ENCODE results near the gene PTH2.

PTH2 gene

GRCh38 chr19:49409441-49410029 lies 13.7 kb downstream of the PTH2 start:
- no peak for FAIRE-seq

GRCh38 chr19:49408816-49409440 lies 14.3 kb downstream of the PTH2 start:
- FAIRE-seq = no peak

- FAIRE-seq = no peak
Observed at GRCh38 chr19:49407482-49408015, 15.7 kb downstream of the PTH2 start.

DNA sequence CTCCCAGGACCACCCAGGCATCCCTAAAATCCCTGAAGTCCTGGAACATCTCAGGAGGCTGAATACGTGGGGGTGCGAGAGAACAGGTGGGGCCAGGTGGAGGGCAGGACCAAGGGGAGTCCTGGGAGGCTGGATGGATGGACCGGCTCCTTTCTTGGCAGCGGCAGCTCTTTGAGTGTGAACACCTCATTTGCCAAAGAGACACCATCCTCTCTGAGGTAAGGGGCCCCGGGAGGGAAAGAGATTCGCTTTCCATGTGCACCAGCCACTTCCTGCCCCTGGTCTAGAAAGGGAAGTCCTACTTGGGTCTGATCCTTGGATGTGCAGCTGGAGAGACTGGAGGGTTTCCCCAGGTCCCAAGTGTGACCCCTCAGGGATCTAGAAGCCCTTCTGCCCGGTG lies 16.2 kb downstream of the PTH2 start:
- no peak for FAIRE-seq

DNA sequence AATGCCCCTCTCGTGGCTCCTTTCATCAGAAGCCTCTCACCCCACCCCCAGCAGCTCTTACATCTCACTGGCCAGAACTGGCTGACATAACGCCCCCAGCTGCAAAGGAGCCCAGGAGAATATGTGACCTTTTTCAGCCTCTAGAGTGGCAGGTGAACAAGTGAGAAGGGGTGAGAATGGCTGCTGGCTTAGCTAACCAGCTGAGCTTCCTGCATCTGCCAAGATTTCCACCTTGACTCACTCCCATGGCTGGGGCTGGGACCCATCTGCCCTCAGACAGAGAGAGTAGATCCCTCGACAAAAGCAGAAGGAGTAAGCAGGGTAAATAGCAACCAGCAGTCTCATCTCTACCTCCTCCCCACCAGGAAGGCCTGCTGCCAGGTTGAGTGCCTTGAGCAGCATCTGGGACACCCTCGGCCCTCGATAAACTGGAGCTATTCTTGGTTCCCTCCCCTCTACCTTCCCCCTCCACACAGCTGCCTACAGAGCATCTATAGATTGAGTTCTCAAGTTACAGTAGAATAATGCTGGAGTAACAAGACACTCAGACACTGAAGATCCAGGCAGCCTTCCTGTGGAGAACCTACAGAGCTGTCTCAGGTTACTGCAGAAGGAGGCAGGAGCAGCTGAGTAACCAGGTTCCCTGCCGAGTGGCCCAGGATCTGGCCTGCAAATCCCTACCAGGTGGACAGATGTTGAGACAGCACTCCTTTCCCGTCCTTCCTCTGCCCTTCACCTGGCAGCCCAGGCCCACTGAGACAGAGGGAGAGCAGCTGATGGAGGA lies 19.6 kb downstream of the PTH2 start:
- FAIRE-seq = no peak

DNA sequence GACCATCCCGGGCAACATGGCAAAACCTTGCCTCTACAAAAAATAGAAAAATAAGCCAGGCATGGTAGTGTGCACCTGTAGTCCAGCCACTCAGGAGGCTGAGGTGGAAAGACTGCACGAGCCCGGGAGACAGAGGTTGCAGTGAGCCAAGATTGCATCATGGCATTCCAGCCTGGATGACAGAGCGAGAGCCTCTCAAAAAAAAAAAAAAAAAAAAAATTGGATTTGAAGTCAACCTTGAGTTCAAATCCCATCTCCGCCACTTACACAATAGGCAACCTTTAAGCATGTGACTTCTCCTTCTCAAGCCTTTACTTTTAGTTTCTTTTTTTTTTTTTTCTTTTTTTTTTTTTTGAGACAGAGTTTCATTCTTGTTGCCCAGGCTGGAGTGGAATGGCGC lies 23.2 kb downstream of the PTH2 start:
- no peak for FAIRE-seq

GRCh38 chr19:49398931-49399330 lies 24.3 kb downstream of the PTH2 start:
- no peak for FAIRE-seq

DNA sequence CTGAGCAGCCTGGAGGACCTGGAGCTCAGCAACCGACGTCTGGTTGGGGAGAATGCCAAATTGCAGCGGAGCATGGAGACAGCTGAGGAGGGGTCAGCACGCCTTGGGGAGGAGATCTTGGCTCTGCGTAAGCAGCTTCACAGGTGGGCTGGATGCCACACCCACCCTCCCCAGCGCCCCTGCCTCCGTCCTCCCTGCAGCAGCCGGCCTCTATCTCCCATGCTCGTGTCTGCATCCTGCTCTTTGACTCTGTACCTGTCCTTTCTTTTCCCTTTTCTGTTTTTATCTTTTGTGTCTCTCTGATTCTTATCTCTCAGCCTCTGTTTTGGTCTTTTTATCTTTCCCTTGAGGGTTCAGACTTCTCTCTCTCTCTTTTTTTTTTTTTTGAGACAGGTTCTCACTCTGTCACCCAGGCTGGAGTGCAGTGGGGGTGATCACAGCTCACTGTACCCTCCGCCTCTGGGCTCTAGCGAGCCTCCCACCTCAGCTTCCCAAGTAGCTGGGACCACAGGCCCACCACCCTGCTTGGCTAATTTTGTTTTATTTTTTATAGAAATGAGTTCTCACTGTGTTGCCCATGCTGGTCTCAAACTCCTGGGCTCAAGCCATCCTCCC lies 25.1 kb downstream of the PTH2 start:
- no peak for FAIRE-seq

GRCh38 chr19:49396738-49397505 lies 26.3 kb downstream of the PTH2 start:
- FAIRE-seq = no peak

- FAIRE-seq = no peak
Observed at GRCh38 chr19:49395581-49396407, 27.4 kb downstream of the PTH2 start.

- FAIRE-seq = no peak
Observed at GRCh38 chr19:49393881-49394280, 29.4 kb downstream of the PTH2 start.

- peak; percentile 93 for FAIRE-seq
Observed at GRCh38 chr19:49391581-49392399, 31.5 kb downstream of the PTH2 start.

DNA sequence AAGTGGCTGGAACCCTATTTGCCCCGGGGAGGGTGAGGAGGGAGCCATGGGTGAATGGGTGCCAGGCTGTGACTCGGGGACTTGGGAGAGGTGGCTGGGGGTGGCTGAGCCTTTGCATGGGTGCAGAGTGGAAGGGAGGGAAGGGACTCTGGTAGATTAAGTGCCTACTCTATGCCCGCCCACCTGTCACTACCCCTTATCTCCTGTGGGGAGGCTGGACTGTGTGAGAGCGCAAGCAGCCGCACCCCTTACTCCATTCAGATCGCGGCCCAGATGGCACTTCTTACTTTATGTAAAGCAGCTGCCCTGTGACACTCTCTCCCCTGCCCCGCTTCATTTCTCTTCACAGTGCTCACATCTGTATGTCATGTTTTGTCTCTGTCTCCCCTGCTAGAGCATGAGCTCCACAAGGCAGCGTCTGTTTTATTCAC lies 32.3 kb downstream of the PTH2 start:
- no peak for FAIRE-seq

- no peak for FAIRE-seq
Observed at GRCh38 chr19:49390131-49390928, 32.9 kb downstream of the PTH2 start.

DNA sequence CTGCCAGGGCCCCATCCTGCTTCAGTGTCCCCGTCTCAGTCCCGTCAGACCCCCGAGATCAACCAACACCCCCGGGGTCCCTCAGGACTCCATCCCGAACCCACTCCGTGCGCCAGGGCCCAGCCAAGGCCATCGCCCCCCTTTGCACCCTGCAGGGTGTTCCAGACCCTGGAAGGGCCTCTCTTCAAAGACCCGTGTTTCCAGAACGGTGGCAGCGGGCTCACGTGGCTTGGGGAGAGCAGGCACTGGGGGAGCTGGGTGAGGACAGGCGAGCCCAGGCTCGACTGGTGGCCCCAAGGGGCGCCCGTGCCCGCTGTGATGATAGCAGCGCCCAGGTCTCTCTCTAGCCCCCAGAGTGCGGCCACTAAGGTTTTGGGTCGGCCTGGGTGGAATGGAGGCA lies 33.8 kb downstream of the PTH2 start:
- FAIRE-seq = no peak

DNA sequence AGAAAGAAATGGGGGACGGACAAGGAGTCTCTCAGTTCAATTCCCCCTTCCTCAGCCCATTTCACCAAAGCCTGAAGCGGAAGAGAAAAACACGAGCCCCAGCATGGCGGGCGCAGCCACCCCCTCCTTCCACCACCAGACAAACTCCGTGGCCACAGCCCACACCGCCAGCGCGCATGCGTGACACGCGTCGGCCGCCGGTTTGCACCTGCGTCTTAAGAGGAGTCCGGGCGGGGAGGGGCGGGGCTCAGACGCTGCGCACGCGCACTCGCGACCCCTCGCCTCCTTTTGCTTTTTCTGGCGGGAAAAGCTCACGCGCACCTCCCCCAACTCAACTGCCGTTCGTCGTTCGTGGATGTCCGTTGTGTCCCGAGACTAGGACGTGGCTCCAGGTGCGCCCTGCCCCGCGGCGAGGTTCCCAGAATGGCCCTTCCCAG lies 35.3 kb downstream of the PTH2 start, which contains the start of gene KASH5:
TSS of gene KASH5 (plus strand) at position 314 of the 437 bp plus-strand sequence. CDS start 2,635 bp downstream, outside the sequence.
- no peak for FAIRE-seq

DNA sequence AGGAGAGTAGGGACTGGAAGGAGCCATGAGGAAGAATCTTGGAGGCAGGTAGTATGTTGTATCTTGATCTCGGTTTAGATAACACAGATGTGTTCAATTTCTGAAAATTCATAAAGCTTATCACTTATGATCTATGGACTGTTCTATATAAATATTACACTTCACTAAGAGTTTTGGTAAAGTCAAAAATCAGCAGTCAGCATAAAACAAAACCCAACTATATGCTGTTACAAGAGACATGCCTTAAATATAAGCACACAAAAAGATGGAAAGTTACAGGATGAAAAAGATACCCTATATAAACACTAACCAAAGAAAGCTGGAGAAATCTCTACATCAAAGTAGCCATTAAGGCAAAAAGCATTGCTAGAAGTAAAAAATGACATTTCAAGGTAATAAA lies 39.6 kb downstream of the PTH2 start:
- no peak for FAIRE-seq

DNA sequence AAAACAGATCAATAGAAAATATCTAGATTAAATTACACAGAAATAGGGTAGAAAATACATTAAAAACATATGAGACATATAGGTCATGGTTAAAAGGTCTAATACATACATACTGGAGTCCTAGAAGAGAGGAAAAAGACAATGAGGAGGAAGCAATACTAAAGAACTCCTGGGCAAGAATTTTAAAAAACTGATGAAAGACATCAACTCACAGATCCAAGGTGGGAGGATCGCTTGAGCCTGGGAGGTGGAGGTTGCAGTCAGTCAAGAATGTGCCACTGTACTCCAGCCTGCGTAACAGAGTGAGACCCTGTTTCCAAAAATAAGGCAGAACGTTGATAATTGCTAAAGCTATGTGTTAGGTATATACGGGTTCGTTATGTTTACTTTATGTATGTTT lies 40.6 kb downstream of the PTH2 start:
- FAIRE-seq = no peak

DNA sequence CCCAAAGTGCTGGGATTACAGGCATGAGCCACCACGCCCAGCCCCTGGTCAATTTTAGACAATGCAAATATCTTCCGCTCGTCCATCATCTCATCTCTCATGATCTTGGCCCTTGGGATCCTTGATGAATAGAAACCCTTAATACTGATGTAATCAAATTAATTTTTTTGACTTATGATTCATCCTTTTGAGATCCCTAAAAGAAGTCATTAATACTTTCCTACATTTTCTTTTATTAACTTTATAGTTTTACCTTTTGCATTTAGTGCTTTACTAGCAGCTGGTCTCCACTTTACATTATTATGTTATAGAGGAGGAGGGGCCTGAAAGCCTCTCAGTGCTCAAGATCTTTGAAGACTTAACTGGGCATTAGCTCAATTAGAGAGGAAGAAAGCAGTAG lies 42.9 kb downstream of the PTH2 start:
- no peak for FAIRE-seq

- no peak for FAIRE-seq
Observed at GRCh38 chr19:49378512-49378911, 44.7 kb downstream of the PTH2 start.
